HK-2 (cell line): ENCODE data around the gene CHD5.

Experiments used
- DNase-seq: peaks from one replicate; pipeline ENCODE4 v3.0.0-alpha.2; 2018; ENCODE audit not compliant: unreplicated experiment

Gene CHD5

DNA sequence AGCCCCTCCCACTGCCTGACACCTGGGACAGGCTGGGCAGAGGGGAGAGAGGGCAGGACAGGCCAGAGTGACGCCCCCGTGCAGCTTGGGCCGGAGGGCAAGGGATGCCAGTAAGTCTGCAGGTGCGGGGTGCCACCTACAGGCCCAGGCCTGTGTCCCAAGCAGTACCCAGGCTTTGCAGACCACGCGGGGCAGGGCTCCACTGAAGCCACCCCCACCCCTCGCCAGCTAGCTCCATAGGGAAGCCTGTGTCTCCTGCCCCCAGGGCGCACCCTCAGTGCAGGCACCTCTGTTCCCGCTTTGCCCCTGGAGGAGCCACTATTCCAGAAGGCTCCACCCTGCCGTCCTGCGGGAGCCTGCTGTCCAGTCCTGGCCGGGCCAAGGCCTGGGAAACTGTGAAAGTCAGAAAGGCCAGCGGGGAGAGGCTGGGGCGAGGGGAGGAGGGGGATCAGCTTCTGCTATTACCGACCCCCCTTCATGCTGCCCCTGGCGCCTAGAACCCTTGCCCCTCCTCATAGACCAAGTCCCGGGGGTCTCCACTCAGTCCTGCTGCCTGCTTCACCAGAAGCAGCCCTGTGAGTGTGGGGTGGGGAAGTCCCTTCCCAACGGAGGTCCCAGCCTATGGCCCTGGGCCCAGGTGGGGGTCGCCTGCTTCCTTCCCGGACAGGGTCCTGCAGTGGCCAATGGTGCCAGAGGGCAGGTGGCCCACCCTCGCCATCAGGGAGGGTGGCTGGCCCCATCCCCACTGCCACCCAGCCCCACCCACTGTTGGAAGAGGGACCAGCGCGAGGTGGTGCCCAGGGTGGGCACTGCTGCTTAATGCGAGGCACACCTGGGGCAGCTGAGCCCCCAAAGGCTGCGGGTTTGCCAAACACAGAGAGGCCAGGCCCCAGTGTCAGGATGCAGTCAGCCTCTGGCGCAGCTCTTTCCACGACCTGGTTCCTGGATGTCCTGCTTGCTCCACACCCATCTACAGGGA lies 80.0 kb downstream of the CHD5 start:
- peak; percentile 17 for DNase-seq

GRCh38 chr1:6099297-6099696 lies 80.8 kb downstream of the CHD5 start:
- no peak for DNase-seq

DNA sequence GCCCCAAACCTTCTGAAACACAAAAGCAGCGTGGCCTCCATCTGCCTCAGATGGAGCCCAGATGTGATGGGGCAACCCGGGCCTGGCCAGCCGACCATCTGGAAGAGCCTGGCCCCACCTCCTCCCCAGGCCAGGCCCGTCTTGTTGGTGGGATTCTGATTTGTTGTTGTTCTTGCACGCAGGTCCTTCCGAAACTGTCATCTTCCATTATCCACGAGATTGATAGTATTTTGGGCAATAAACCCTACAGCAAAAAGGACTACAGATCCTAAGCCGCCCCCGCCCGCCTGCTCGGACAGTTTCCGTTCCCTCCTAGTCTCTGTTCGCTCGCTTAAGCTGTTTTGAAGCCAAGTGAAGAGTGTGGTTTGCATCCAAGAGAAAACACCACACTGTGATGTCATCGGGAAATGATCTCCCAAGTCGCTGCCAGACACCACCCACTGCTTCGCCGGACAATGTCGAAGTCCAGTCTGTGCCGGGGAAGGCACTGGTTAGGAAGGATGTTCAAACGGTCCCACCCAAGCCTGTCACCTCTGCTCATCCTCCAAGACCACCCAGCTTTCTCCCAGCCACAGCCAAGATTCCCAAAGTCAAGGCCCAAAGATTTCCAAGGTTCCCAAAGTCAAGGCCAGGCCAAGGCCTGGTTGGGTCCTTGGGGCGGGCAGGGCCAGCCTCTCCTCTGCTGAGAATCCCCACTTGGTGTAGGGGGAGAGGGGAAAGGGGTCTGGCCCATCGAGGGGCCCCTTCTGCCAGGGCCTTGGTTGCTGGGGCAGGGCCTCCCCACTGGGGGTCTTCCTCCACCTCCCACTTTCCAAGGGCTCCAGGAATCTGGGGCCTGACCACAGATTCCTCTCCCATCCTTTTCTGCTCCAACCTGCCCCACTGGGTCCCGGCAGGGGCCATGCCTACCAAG lies 81.6 kb downstream of the CHD5 start:
- DNase-seq: no peak

DNA sequence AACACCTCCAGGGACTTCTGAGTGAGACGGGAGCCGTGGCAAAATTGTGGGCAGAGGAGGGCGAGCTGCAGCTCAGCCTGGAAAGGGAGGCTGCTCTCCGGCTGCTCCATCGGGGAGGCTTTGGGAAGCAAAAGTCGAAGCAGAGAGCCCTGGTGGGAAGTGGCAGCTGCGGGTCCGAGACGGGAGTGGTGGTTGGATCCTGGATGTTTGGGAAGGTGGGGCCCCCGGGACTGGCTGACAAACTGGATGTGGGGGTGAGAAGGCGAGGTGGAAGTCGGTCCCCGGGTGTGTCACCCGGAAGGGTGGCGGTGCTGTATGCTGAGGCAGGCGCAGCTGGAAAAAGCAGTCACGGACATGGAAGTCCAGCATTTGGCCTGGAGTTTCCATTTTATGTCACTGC lies 82.3 kb downstream of the CHD5 start:
- DNase-seq: no peak

GRCh38 chr1:6097117-6097595 lies 83.0 kb downstream of the CHD5 start:
- no peak for DNase-seq

GRCh38 chr1:6096243-6097116 lies 83.6 kb downstream of the CHD5 start:
- DNase-seq: no peak

GRCh38 chr1:6095511-6096242 lies 84.4 kb downstream of the CHD5 start:
- DNase-seq: no peak

DNA sequence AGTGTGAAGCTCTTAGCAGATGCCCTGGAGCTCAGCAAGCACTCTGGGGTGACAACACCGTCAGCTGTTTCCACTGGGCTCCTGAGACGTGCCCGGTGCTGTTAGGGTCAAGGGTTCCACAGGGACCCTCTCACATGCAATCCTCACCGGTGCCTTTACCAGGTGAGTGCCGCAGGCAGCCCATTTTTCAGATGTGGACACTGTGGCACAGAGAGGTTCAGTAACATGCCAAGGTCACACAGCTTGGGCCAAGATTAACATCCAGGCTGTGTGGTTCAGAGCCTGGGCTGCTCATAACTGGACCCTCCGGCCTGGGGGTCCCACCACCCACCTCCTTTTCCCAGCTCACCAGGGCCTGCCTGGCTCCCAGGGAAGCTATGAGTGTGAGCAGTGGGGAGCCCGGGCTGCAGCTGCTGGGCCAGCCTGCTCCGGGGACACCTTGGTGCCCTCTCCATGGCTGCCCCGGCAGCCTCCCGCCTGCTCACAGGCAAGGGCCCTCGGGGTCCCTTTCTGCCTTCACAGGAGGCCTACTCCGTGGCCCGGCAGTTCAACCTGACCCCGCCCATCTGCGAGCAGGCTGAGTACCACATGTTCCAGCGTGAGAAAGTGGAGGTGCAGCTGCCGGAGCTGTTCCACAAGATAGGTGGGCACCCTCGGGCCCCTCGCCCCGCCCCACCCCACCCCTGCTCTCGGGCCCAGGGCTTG lies 85.2 kb downstream of the CHD5 start:
- no peak for DNase-seq

- no peak for DNase-seq
Measured at GRCh38 chr1:6094246-6094645, 85.9 kb downstream of the CHD5 start.

GRCh38 chr1:6093611-6094010 lies 86.5 kb downstream of the CHD5 start:
- DNase-seq: no peak

- DNase-seq: no peak
Measured at GRCh38 chr1:6093071-6093470, 87.0 kb downstream of the CHD5 start.

- DNase-seq: no peak
Measured at GRCh38 chr1:6092211-6092610, 87.9 kb downstream of the CHD5 start.

GRCh38 chr1:6091823-6092109 lies 88.4 kb downstream of the CHD5 start:
- no peak for DNase-seq

GRCh38 chr1:6090996-6091822 lies 88.9 kb downstream of the CHD5 start:
- DNase-seq: no peak

GRCh38 chr1:6090288-6090687 lies 89.8 kb downstream of the CHD5 start:
- DNase-seq: no peak

GRCh38 chr1:6088956-6089355 lies 91.2 kb downstream of the CHD5 start:
- no peak for DNase-seq

GRCh38 chr1:6087958-6088357 lies 92.2 kb downstream of the CHD5 start:
- no peak for DNase-seq

DNA sequence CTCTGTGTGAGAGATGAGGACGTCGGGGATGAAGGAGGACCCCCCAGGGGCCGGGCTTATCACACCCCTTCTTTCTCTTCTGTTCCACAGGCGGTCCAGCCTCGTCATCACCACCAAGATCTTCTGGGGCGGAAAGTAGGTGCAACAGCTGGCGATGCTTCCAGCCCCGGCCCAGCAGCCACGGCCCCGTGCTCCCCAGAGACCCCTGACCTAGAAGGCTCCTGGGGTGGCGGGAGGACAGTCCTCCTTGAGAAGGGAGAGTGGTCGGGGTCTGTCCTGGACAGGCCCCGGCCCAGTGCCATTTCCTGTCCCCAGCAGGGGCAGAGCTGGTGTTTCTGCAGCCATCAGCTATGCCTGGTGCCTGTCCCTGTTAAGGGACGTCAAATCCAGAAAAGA lies 92.7 kb downstream of the CHD5 start:
- no peak for DNase-seq

DNA sequence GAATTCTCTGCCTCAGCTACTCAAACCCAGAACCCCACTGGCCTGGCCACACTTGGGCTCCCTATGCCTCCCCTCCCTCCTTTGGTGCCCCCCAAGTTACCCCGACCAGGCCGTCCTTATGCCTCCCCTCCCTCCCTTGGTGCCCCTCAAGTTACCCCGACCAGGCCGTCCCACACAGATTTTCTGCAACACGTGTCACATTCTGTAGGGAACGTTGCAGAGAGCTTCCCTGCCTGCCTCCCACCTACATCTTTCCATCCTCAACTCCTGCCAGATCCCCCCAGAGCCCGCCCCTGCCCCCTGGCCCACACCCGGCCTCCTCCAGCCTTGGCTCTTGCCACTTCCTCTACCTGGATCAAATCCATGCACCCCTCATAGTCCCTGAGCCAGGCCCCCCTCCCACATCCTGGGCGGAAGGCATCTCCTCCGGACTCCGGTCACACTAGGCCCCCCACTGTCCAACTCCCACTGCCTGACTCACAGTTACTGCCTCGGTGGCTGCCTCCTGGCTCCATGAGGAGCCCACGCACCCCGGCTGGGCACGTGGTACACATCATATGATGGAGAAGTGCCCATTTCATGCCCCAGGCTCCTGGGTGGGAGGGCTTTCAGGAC lies 93.3 kb downstream of the CHD5 start:
- no peak for DNase-seq
